ENCODE data around the gene BAX.

GRCh38 chr19:49006905-49007304 is 52.2 kb downstream of the BAX start:
- TF ChIP-seq EZH2 (IDR thresholded peaks at IDR 0.05; ENCODE audit: low read length) (no peak), CTCF (optimal IDR thresholded peaks at IDR 0.05 in 1 of 3, IDR thresholded peaks at IDR 0.05 in 1 of 3, conservative IDR thresholded peaks at IDR 0.05 in 1 of 3; ENCODE audit: extremely low read depth in 1 of 3, insufficient read depth in 2 of 3, low read length in 3 of 3) (no peak)

All from keratinocyte (primary cell).